Left lung (tissue), 10 donors: ENCODE measurements around the gene RAP2A. TPM values are rescaled to one million over a fixed set of nuclear protein-coding genes. Genes with fewer than 3 reads are reported as not detected.
A peak's percentile ranks its signal among the peaks of the same experiment; 100 is the strongest.

Experiments used
- ATAC-seq: fragments of 200-7000 bp; cut with Tn5 transposase; one replicate; pipeline ENCODE4 v1.9.1; 2020; ENCODE audit warnings: moderate library complexity
- DNase-seq, 4 donors: peaks; one replicate each; pipeline ENCODE4 v3.0.0-alpha.2; 2013 to 2020
- H3K27ac ChIP-seq, 2 donors: fragments of 200-600 bp; sonication (generic) in 1 of 2; one replicate each; pipeline versions ENCODE4 v1.5.0 to v1.8.0; 2020 to 2021
- H3K27me3 ChIP-seq, 2 donors: fragments of 200-600 bp; sonication (generic) in 1 of 2; one replicate each; pipeline versions ENCODE4 v1.5.0 to v1.8.0; 2020 to 2021
- H3K36me3 ChIP-seq, 2 donors: fragments of 200-600 bp; sonication (generic) in 1 of 2; one replicate each; pipeline versions ENCODE4 v1.5.0 to v1.8.0; 2020 to 2021
- H3K4me1 ChIP-seq, 2 donors: fragments of 200-600 bp; one replicate each; pipeline ENCODE4 v1.8.0; 2021
- H3K4me3 ChIP-seq, 2 donors: fragments of 200-600 bp; sonication (generic) in 1 of 2; one replicate each; pipeline versions ENCODE4 v1.5.0 to v1.8.0; 2020 to 2021; ENCODE audit warnings: mild to moderate bottlenecking in 1 of 2
- H3K9me3 ChIP-seq, 2 donors: fragments of 200-600 bp; sonication (generic) in 1 of 2; one replicate each; pipeline versions ENCODE4 v1.5.0 to v1.8.0; 2020 to 2021
- CTCF ChIP-seq, 2 donors: fragments of 200-600 bp; sonication (generic) in 1 of 2; IDR thresholded peaks; one replicate each; pipeline versions ENCODE4 v1.5.0 to v1.8.0; 2021; ENCODE audit warnings: antibody characterized with exemption in 2 of 2
- intact Hi-C, 2 donors: fragments of 100-400 bp; cut with DNase I; formaldehyde crosslinking; loops; one replicate each; pipeline versions ENCODE4 v1.11.2 to v1.14.2; 2022
- polyA plus RNA-seq, 6 donors: library from polyadenylated mRNA; unstranded; fragments of 120-200 nt; gene quantifications; one replicate each; pipeline ENCODE4 v1.2.1, GENCODE V29; 2013; ENCODE audit not compliant: insufficient read length in 6 of 6
- total RNA-seq, 2 donors: library from RNA; stranded (reverse); fragmentation: NEBNext Ultra II Directional; extraction: Animal tissue kit (Norgen Biotek cat#: 25700); gene quantifications; one replicate each; pipeline ENCODE4 v1.2.1, GENCODE V29; 2021
- donor health status: DM: no; HTN: yes; CAD: no.
- donor health status: DM: no; HTN: no; CAD: no.

RAP2A gene
- total and polyA plus RNA-seq, 8 donors, result 44.7 to 53.5 (median 49.1) TPM

- no peak for TF ChIP-seq CTCF (IDR thresholded peaks at IDR 0.05)
- Histone ChIP-seq H3K9me3 (no peaks in the 10 kb centered on the region), H3K4me1 (peaks cover 3 to 9% of the 10 kb centered on the region in 2 donors), H3K4me3 (no peak overlapping the region), H3K27ac (no peak overlapping the region), H3K27me3 (no peaks in the 10 kb centered on the region), H3K36me3 (peaks cover 0 to 5% of the 10 kb centered on the region in 2 donors)
- ATAC-seq (no peak), DNase-seq (no peak)
- intact Hi-C loops, result no loop called here
Observed at GRCh38 chr13:97392020-97392419, 41.9 kb upstream of the RAP2A start.

- no peak for TF ChIP-seq CTCF (IDR thresholded peaks at IDR 0.05)
- Histone ChIP-seq H3K36me3 (peaks cover 0 to 5% of the 10 kb centered on the region in 2 donors), H3K9me3 (no peaks in the 10 kb centered on the region), H3K4me1 (peaks cover 3 to 4% of the 10 kb centered on the region in 2 donors), H3K4me3 (no peak overlapping the region), H3K27ac (no peak overlapping the region), H3K27me3 (no peaks in the 10 kb centered on the region)
- intact Hi-C loops, result no loop called here
- DNase-seq (no peak), ATAC-seq (no peak)
Observed at GRCh38 chr13:97394542-97394941, 39.4 kb upstream of the RAP2A start.

- TF ChIP-seq CTCF (IDR thresholded peaks at IDR 0.05), result no peak
- peaks cover 3 to 4% of the 10 kb centered on the region in 2 donors for H3K4me1 ChIP-seq
- peaks cover 0 to 5% of the 10 kb centered on the region in 2 donors for H3K36me3 ChIP-seq
- intact Hi-C loops, result no loop called here
- no peak overlapping the region for H3K4me3 ChIP-seq
- no peaks in the 10 kb centered on the region for H3K27me3 ChIP-seq
- ATAC-seq (peak; percentile 25), DNase-seq (no peak)
- no peak overlapping the region for H3K27ac ChIP-seq
- H3K9me3 ChIP-seq, result no peaks in the 10 kb centered on the region
Observed at GRCh38 chr13:97395447-97396136, 38.4 kb upstream of the RAP2A start.

GRCh38 chr13:97397267-97397666, 36.7 kb upstream of the RAP2A start:
- Histone ChIP-seq H3K4me3 (no peak overlapping the region), H3K4me1 (peaks cover 0 to 4% of the 10 kb centered on the region in 2 donors), H3K36me3 (no peaks in the 10 kb centered on the region), H3K9me3 (no peaks in the 10 kb centered on the region), H3K27me3 (no peaks in the 10 kb centered on the region), H3K27ac (no peak overlapping the region)
- ATAC-seq (peak; percentile 81), DNase-seq (no peak)
- TF ChIP-seq CTCF (IDR thresholded peaks at IDR 0.05), result no peak
- intact Hi-C loops, result no loop called here

GRCh38 chr13:97401421-97401820, 32.5 kb upstream of the RAP2A start:
- Histone ChIP-seq H3K9me3 (no peaks in the 10 kb centered on the region), H3K4me1 (no peaks in the 10 kb centered on the region), H3K27ac (no peak overlapping the region), H3K27me3 (no peaks in the 10 kb centered on the region), H3K4me3 (no peak overlapping the region), H3K36me3 (no peaks in the 10 kb centered on the region)
- DNase-seq (no peak), ATAC-seq (no peak)
- intact Hi-C loops, result no loop called here
- TF ChIP-seq CTCF (IDR thresholded peaks at IDR 0.05), result no peak
